ENCODE results near the gene PLEKHG3.

PLEKHG3 gene

GRCh38 chr14:64763801-64764621 is 59.8 kb downstream of the PLEKHG3 start:
- peaks cover 28% of the 10 kb centered on the region for H3K4me1 Mint-ChIP-seq
- H3K4me3 Mint-ChIP-seq, result no peak overlapping the region
- H3K27ac Mint-ChIP-seq, result no peak overlapping the region
- ATAC-seq, result no peak
- no peaks in the 10 kb centered on the region for H3K36me3 Mint-ChIP-seq
- peaks cover 40% of the 10 kb centered on the region for H3K27me3 Mint-ChIP-seq
- no peaks in the 10 kb centered on the region for H3K9me3 Mint-ChIP-seq

- Mint-ChIP-seq H3K36me3 (no peaks in the 10 kb centered on the region), H3K4me3 (peak overlapping the region; percentile 40), H3K4me1 (peaks cover 28% of the 10 kb centered on the region), H3K9me3 (no peaks in the 10 kb centered on the region), H3K27ac (no peak overlapping the region), H3K27me3 (peaks cover 32% of the 10 kb centered on the region)
- ATAC-seq, result peak; percentile 51
Measured at GRCh38 chr14:64764641-64765520, 60.7 kb downstream of the PLEKHG3 start.

- Mint-ChIP-seq H3K4me1 (peaks cover 28% of the 10 kb centered on the region), H3K4me3 (no peak overlapping the region), H3K27me3 (peaks cover 22% of the 10 kb centered on the region), H3K36me3 (no peaks in the 10 kb centered on the region), H3K9me3 (no peaks in the 10 kb centered on the region), H3K27ac (no peak overlapping the region)
- ATAC-seq, result no peak
Measured at GRCh38 chr14:64765740-64766302, 61.6 kb downstream of the PLEKHG3 start.

GRCh38 chr14:64766430-64767151 is 62.4 kb downstream of the PLEKHG3 start:
- Mint-ChIP-seq H3K4me1 (peaks cover 28% of the 10 kb centered on the region), H3K27me3 (peaks cover 15% of the 10 kb centered on the region), H3K27ac (no peak overlapping the region), H3K4me3 (no peak overlapping the region), H3K36me3 (no peaks in the 10 kb centered on the region), H3K9me3 (no peaks in the 10 kb centered on the region)
- ATAC-seq, result no peak

- H3K9me3 Mint-ChIP-seq, result no peaks in the 10 kb centered on the region
- no peaks in the 10 kb centered on the region for H3K36me3 Mint-ChIP-seq
- H3K4me1 Mint-ChIP-seq, result peaks cover 21% of the 10 kb centered on the region
- ATAC-seq, result no peak
- H3K4me3 Mint-ChIP-seq, result no peak overlapping the region
- H3K27me3 Mint-ChIP-seq, result peaks cover 9% of the 10 kb centered on the region
- H3K27ac Mint-ChIP-seq, result no peak overlapping the region
Measured at GRCh38 chr14:64767215-64767964, 63.2 kb downstream of the PLEKHG3 start.

- H3K36me3 Mint-ChIP-seq, result no peaks in the 10 kb centered on the region
- no peak overlapping the region for H3K27ac Mint-ChIP-seq
- H3K9me3 Mint-ChIP-seq, result no peaks in the 10 kb centered on the region
- no peak for ATAC-seq
- H3K27me3 Mint-ChIP-seq, result peaks cover 16% of the 10 kb centered on the region
- H3K4me1 Mint-ChIP-seq, result peaks cover 13% of the 10 kb centered on the region
- no peak overlapping the region for H3K4me3 Mint-ChIP-seq
Measured at GRCh38 chr14:64768401-64769095, 64.3 kb downstream of the PLEKHG3 start.

GRCh38 chr14:64769096-64770020 is 65.1 kb downstream of the PLEKHG3 start:
- ATAC-seq, result no peak
- Mint-ChIP-seq H3K36me3 (no peaks in the 10 kb centered on the region), H3K4me3 (no peak overlapping the region), H3K9me3 (no peaks in the 10 kb centered on the region), H3K4me1 (peaks cover 6% of the 10 kb centered on the region), H3K27ac (no peak overlapping the region), H3K27me3 (peaks cover 19% of the 10 kb centered on the region)

- Mint-ChIP-seq H3K27me3 (peaks cover 22% of the 10 kb centered on the region), H3K9me3 (no peaks in the 10 kb centered on the region), H3K27ac (no peak overlapping the region), H3K4me3 (no peak overlapping the region), H3K36me3 (no peaks in the 10 kb centered on the region), H3K4me1 (no peaks in the 10 kb centered on the region)
- no peak for ATAC-seq
Measured at GRCh38 chr14:64770751-64771150, 66.5 kb downstream of the PLEKHG3 start.

GRCh38 chr14:64771161-64771560 is 66.9 kb downstream of the PLEKHG3 start:
- no peaks in the 10 kb centered on the region for H3K36me3 Mint-ChIP-seq
- H3K4me3 Mint-ChIP-seq, result no peak overlapping the region

GRCh38 chr14:64772397-64772950 is 68.2 kb downstream of the PLEKHG3 start:
- H3K4me1 Mint-ChIP-seq, result no peaks in the 10 kb centered on the region
- H3K27ac Mint-ChIP-seq, result no peak overlapping the region
- ATAC-seq, result no peak

More at GRCh38 chr14:64771161-64771560, 66.9 kb downstream of the PLEKHG3 start:
- Mint-ChIP-seq H3K9me3 (no peaks in the 10 kb centered on the region), H3K4me1 (no peaks in the 10 kb centered on the region), H3K27me3 (peaks cover 20% of the 10 kb centered on the region), H3K27ac (no peak overlapping the region)
- ATAC-seq, result no peak

GRCh38 chr14:64773046-64773445 is 68.8 kb downstream of the PLEKHG3 start:
- H3K9me3 Mint-ChIP-seq, result no peaks in the 10 kb centered on the region
- no peak overlapping the region for H3K4me3 Mint-ChIP-seq
- peaks cover 20% of the 10 kb centered on the region for H3K27me3 Mint-ChIP-seq
- H3K36me3 Mint-ChIP-seq, result no peaks in the 10 kb centered on the region
- H3K27ac Mint-ChIP-seq, result no peak overlapping the region
- no peaks in the 10 kb centered on the region for H3K4me1 Mint-ChIP-seq
- no peak for ATAC-seq

More at GRCh38 chr14:64772397-64772950, 68.2 kb downstream of the PLEKHG3 start:
- Mint-ChIP-seq H3K4me3 (no peak overlapping the region), H3K27me3 (peaks cover 20% of the 10 kb centered on the region), H3K36me3 (no peaks in the 10 kb centered on the region), H3K9me3 (no peaks in the 10 kb centered on the region)

- Mint-ChIP-seq H3K36me3 (no peaks in the 10 kb centered on the region), H3K9me3 (no peaks in the 10 kb centered on the region), H3K27me3 (peaks cover 20% of the 10 kb centered on the region), H3K4me3 (no peak overlapping the region), H3K4me1 (no peaks in the 10 kb centered on the region), H3K27ac (no peak overlapping the region)
- no peak for ATAC-seq
Measured at GRCh38 chr14:64773577-64773976, 69.4 kb downstream of the PLEKHG3 start.

GRCh38 chr14:64774272-64774671 is 70.0 kb downstream of the PLEKHG3 start:
- Mint-ChIP-seq H3K4me1 (no peaks in the 10 kb centered on the region), H3K36me3 (no peaks in the 10 kb centered on the region), H3K9me3 (no peaks in the 10 kb centered on the region), H3K27me3 (peaks cover 20% of the 10 kb centered on the region), H3K27ac (no peak overlapping the region), H3K4me3 (no peak overlapping the region)
- ATAC-seq, result no peak

Data from stimulated activated memory B cell treated with anti-CD40 and anti-IgM and Interleukin-4, amounts not matched to agents 10 μg/mL and 1 μg/mL and 100 μg/mL, for 72 hours (primary cell).